Sciatic nerve (tissue), 2 donors: ENCODE measurements around the gene S100G. TPM values are rescaled to one million over a fixed set of nuclear protein-coding genes. Genes with fewer than 3 reads are reported as not detected.

Experiments used
- ATAC-seq: fragments of 200-7000 bp; cut with Tn5 transposase; one replicate; pipeline ENCODE4 v1.9.1; 2020; ENCODE audit warnings: mild to moderate bottlenecking, moderate library complexity
- DNase-seq: peaks from one replicate; pipeline ENCODE4 v3.0.0-alpha.2; 2020; ENCODE audit warnings: low spot score
- intact Hi-C: fragments of 100-400 bp; cut with DNase I; formaldehyde crosslinking; loops from one replicate; pipeline ENCODE4 v1.14.2; 2022
- total RNA-seq: library from RNA; stranded (reverse); fragmentation: NEBNext Ultra II Directional; extraction: Animal tissue kit (Norgen Biotek cat#: 25700); gene quantifications from one replicate; pipeline ENCODE4 v1.2.1, GENCODE V29; 2021
- donor health status: DM: no; HTN: no; CAD: no.
- donor health status: DM: no; HTN: no; CAD: no.

The S100G gene
- total RNA-seq, 1 donor from 2014 or later, result not detected

GRCh38 chrX:16640823-16641222, 9.1 kb upstream of the S100G start:
- DNase-seq, result no peak
- intact Hi-C loops, result no loop called here
- no peak for ATAC-seq

GRCh38 chrX:16643176-16643575, 6.8 kb upstream of the S100G start:
- DNase-seq (no peak), ATAC-seq (no peak)
- intact Hi-C loops, result no loop called here

GRCh38 chrX:16646366-16647138, 3.4 kb upstream of the S100G start:
- DNase-seq (no peak), ATAC-seq (no peak)
- intact Hi-C loops, result no loop called here

- intact Hi-C loops, result no loop called here
- ATAC-seq (no peak), DNase-seq (no peak)
Observed at GRCh38 chrX:16651391-16652024, 1.6 kb downstream of the S100G start.

GRCh38 chrX:16653424-16653823, 3.5 kb downstream of the S100G start:
- no peak for DNase-seq
- ATAC-seq, result no peak
- intact Hi-C loops, result no loop called here

- intact Hi-C loops, result no loop called here
- ATAC-seq (no peak), DNase-seq (no peak)
Observed at GRCh38 chrX:16654093-16654492, 4.1 kb downstream of the S100G start.

GRCh38 chrX:16658284-16658683, 8.3 kb downstream of the S100G start:
- ATAC-seq (no peak), DNase-seq (no peak)
- intact Hi-C loops, result no loop called here

GRCh38 chrX:16659321-16659720, 9.4 kb downstream of the S100G start:
- intact Hi-C loops, result no loop called here
- no peak for ATAC-seq
- DNase-seq, result no peak

GRCh38 chrX:16661495-16661894, 11.5 kb downstream of the S100G start:
- intact Hi-C loops, result no loop called here
- ATAC-seq, result no peak
- no peak for DNase-seq

GRCh38 chrX:16662402-16662801, 12.4 kb downstream of the S100G start:
- intact Hi-C loops, result no loop called here
- DNase-seq (no peak), ATAC-seq (no peak)

- DNase-seq (no peak), ATAC-seq (no peak)
- intact Hi-C loops, result no loop called here
Observed at GRCh38 chrX:16664074-16664473, 14.1 kb downstream of the S100G start.

- DNase-seq (no peak), ATAC-seq (no peak)
- intact Hi-C loops, result no loop called here
Observed at GRCh38 chrX:16664626-16665025, 14.7 kb downstream of the S100G start.

GRCh38 chrX:16665089-16665488, 15.1 kb downstream of the S100G start:
- intact Hi-C loops, result no loop called here
- no peak for ATAC-seq

GRCh38 chrX:16666541-16666940, 16.6 kb downstream of the S100G start:
- intact Hi-C loops, result no loop called here
- DNase-seq (no peak), ATAC-seq (no peak)

More at GRCh38 chrX:16665089-16665488, 15.1 kb downstream of the S100G start:
- no peak for DNase-seq

- DNase-seq (no peak), ATAC-seq (peak; percentile 85)
- intact Hi-C loops, result no loop called here
Observed at GRCh38 chrX:16671005-16671404, 21.0 kb downstream of the S100G start.

GRCh38 chrX:16678689-16679088, 28.7 kb downstream of the S100G start:
- DNase-seq (no peak), ATAC-seq (no peak)
- intact Hi-C loops, result no loop called here

- ATAC-seq (no peak), DNase-seq (no peak)
- intact Hi-C loops, result no loop called here
Observed at GRCh38 chrX:16683007-16683664, 33.2 kb downstream of the S100G start.

- ATAC-seq, result no peak
Observed at GRCh38 chrX:16687514-16687913, 37.6 kb downstream of the S100G start.

GRCh38 chrX:16695079-16695676, 45.2 kb downstream of the S100G start:
- peak; percentile 78 for DNase-seq
- ATAC-seq, result peak; percentile 75
- intact Hi-C loops, result no loop called here

More at GRCh38 chrX:16687514-16687913, 37.6 kb downstream of the S100G start:
- intact Hi-C loops, result no loop called here
- no peak for DNase-seq

GRCh38 chrX:16696956-16697355, 47.0 kb downstream of the S100G start:
- ATAC-seq, result no peak
- intact Hi-C loops, result no loop called here
- no peak for DNase-seq
